PC-9 (cell line): ENCODE data around the gene NLRP1. TPM values are rescaled to one million over a fixed set of nuclear protein-coding genes. Genes with fewer than 3 reads are reported as not detected.

Experiments
- BruUV-seq: library from RNA; stranded (reverse); fragments of 400-500 nt; replicated peaks from 2 replicates; lab custom pipeline; 2021; lab: Mats Ljungman, UMichigan
- CTCF ChIA-PET: fragments of 300-600 bp; sonication (Branson Sonifier 250); formaldehyde crosslinking; loops from one replicate; lab custom pipeline; 2022; ENCODE audit warnings: antibody characterized with exemption; lab: Charles Lee
- POLR2A ChIA-PET: fragments of 300-600 bp; sonication (Branson Sonifier 250); formaldehyde crosslinking; loops from one replicate; lab custom pipeline; 2022; ENCODE audit warnings: antibody characterized with exemption; ENCODE audit not compliant: unreplicated experiment; lab: Charles Lee
- DNase-seq, 2 experiments: peaks; one replicate each; pipeline versions ENCODE4 v3.0.0 to v3.0.0-alpha.2; 2015 to 2022; ENCODE audit warnings: mixed read lengths in 1 of 2
- H2AFZ ChIP-seq: fragments of 200-600 bp; sonication (generic); 2 replicates; pipeline ENCODE4 v1.8.1; 2017; ENCODE audit warnings: antibody characterized with exemption
- H3F3A ChIP-seq: fragments of 200-600 bp; sonication (generic); 2 replicates; pipeline ENCODE4 v1.8.1; 2017; ENCODE audit warnings: antibody characterized with exemption, mild to moderate bottlenecking, low read depth; ENCODE audit not compliant: insufficient read depth
- H3K27ac ChIP-seq: fragments of 200-600 bp; sonication (generic); 2 replicates; pipeline ENCODE4 v1.6.1; 2016; ENCODE audit warnings: mixed run types
- H3K27me3 ChIP-seq: fragments of 200-600 bp; sonication (generic); 2 replicates; pipeline ENCODE4 v1.6.1; 2016; ENCODE audit warnings: low read depth, mixed run types; ENCODE audit not compliant: insufficient read depth
- H3K36me3 ChIP-seq: fragments of 200-600 bp; sonication (generic); 2 replicates; pipeline ENCODE4 v1.6.1; 2016; ENCODE audit warnings: low read depth, mixed run types
- H3K4me1 ChIP-seq: fragments of 200-600 bp; sonication (generic); replicated peaks from 2 replicates; pipeline ENCODE4 v1.6.1; 2016; ENCODE audit warnings: mixed run types; ENCODE audit not compliant: insufficient read depth
- H3K4me2 ChIP-seq: fragments of 200-600 bp; sonication (generic); 2 replicates; pipeline ENCODE4 v1.6.1; 2017; ENCODE audit warnings: mixed run types
- H3K4me3 ChIP-seq: fragments of 200-600 bp; sonication (generic); 2 replicates; pipeline ENCODE4 v1.6.1; 2016; ENCODE audit warnings: mixed run types
- H3K79me2 ChIP-seq: fragments of 200-600 bp; sonication (generic); 2 replicates; pipeline ENCODE4 v1.6.1; 2017; ENCODE audit warnings: low read depth, mixed run types
- H3K9me2 ChIP-seq: fragments of 200-600 bp; sonication (generic); 2 replicates; pipeline ENCODE4 v1.8.1; 2017; ENCODE audit warnings: mild to moderate bottlenecking; ENCODE audit not compliant: insufficient read depth
- H3K9me3 ChIP-seq: fragments of 200-600 bp; sonication (generic); 2 replicates; pipeline ENCODE4 v1.8.1; 2016; ENCODE audit warnings: low read depth; ENCODE audit not compliant: insufficient read depth
- H4K20me1 ChIP-seq: fragments of 200-600 bp; sonication (generic); 2 replicates; pipeline ENCODE4 v1.8.1; 2017; ENCODE audit not compliant: insufficient read depth
- CTCF ChIP-seq: fragments of 200-600 bp; sonication (generic); conservative IDR thresholded peaks from 2 replicates; pipeline ENCODE4 v1.6.1; 2017; ENCODE audit warnings: mixed run types, antibody characterized with exemption, mild to moderate bottlenecking, moderate library complexity
- EZH2 ChIP-seq: fragments of 200-600 bp; sonication (generic); IDR thresholded peaks from 2 replicates; pipeline ENCODE4 v1.8.0; 2017; ENCODE audit warnings: antibody characterized with exemption, low read depth
- intact Hi-C: fragments of 100-400 bp; cut with micrococcal nuclease; formaldehyde crosslinking; loops from one replicate; pipeline ENCODE4 v1.10.0; 2022; ENCODE audit not compliant: unreplicated experiment
- total RNA-seq: library from RNA; stranded (reverse); gene quantifications from 2 replicates; pipeline ENCODE4 v1.2.3, GENCODE V29; 2021

NLRP1 gene
- total RNA-seq, 1 experiment from 2014 or later = 0.63 TPM

GRCh38 chr17:5531085-5531418 lies 53.3 kb downstream of the NLRP1 start:
- no peaks in the 10 kb centered on the region for H3K4me1 ChIP-seq
- H3K27ac ChIP-seq = no peak overlapping the region
- intact Hi-C loops = no loop called here
- H3K27me3 ChIP-seq = no peaks in the 10 kb centered on the region
- H4K20me1 ChIP-seq = no peaks in the 10 kb centered on the region
- POLR2A ChIA-PET = no interaction called here
- no peak overlapping the region for H3K4me2 ChIP-seq
- DNase-seq = no peak
- CTCF ChIA-PET = no interaction called here
- no peaks in the 10 kb centered on the region for H3K9me2 ChIP-seq
- no peaks in the 10 kb centered on the region for H3F3A ChIP-seq
- no peaks in the 10 kb centered on the region for H3K9me3 ChIP-seq
- H3K36me3 ChIP-seq = no peaks in the 10 kb centered on the region
- H2AFZ ChIP-seq = no peak overlapping the region
- no peak overlapping the region for H3K4me3 ChIP-seq
- no peaks in the 10 kb centered on the region for H3K79me2 ChIP-seq
- no TSS peak for BruUV-seq
- TF ChIP-seq EZH2 (no peak), CTCF (no peak)

GRCh38 chr17:5530265-5531084 lies 53.8 kb downstream of the NLRP1 start:
- Histone ChIP-seq H3K9me2 (no peaks in the 10 kb centered on the region), H3F3A (no peaks in the 10 kb centered on the region), H3K27ac (no peak overlapping the region), H3K4me2 (no peak overlapping the region), H4K20me1 (no peaks in the 10 kb centered on the region), H3K4me1 (no peaks in the 10 kb centered on the region), H2AFZ (no peak overlapping the region), H3K36me3 (no peaks in the 10 kb centered on the region), H3K27me3 (no peaks in the 10 kb centered on the region), H3K79me2 (no peaks in the 10 kb centered on the region), H3K9me3 (no peaks in the 10 kb centered on the region), H3K4me3 (no peak overlapping the region)
- intact Hi-C loops = no loop called here
- TF ChIP-seq EZH2 = no peak
- TF ChIP-seq CTCF = no peak
- no peak for DNase-seq
- POLR2A ChIA-PET = no interaction called here
- no TSS peak for BruUV-seq
- CTCF ChIA-PET = no interaction called here

GRCh38 chr17:5527601-5528250 lies 56.6 kb downstream of the NLRP1 start:
- no peaks in the 10 kb centered on the region for H3K9me3 ChIP-seq
- CTCF ChIA-PET = no interaction called here
- no TSS peak for BruUV-seq
- POLR2A ChIA-PET = no interaction called here
- no peaks in the 10 kb centered on the region for H3K4me1 ChIP-seq
- no peak overlapping the region for H3K4me3 ChIP-seq
- H3K79me2 ChIP-seq = no peaks in the 10 kb centered on the region
- H3K4me2 ChIP-seq = no peak overlapping the region
- no peaks in the 10 kb centered on the region for H3K27me3 ChIP-seq
- TF ChIP-seq CTCF = no peak
- TF ChIP-seq EZH2 = no peak
- no peaks in the 10 kb centered on the region for H3K36me3 ChIP-seq
- no peak overlapping the region for H3K27ac ChIP-seq
- H4K20me1 ChIP-seq = no peaks in the 10 kb centered on the region
- H3K9me2 ChIP-seq = no peaks in the 10 kb centered on the region
- intact Hi-C loops = no loop called here
- H3F3A ChIP-seq = no peaks in the 10 kb centered on the region
- DNase-seq = no peak
- no peak overlapping the region for H2AFZ ChIP-seq
